Esophagus muscularis mucosa (tissue), 3 donors: Measurements from ENCODE around the gene CIAO1.

ENCODE experiments used
- POLR2A ChIP-seq: fragments of 450-650 bp; IDR thresholded peaks from one replicate; pipeline ENCODE4 v1.6.1; 2017; ENCODE audit warnings: antibody characterized with exemption, moderate library complexity, mild to moderate bottlenecking, low read depth
- TF ChIP-seq, protein P1 (sequence below), 3 experiments: fragments of 200-600 bp in 2 of 3; fragments of 450-650 bp in 1 of 3; sonication (generic) in 2 of 3; IDR thresholded peaks; one replicate each; pipeline ENCODE4 v1.5.1; 2017 to 2019; ENCODE audit warnings: antibody characterized with exemption in 3 of 3, mild to moderate bottlenecking in 2 of 3, moderate library complexity in 1 of 3

DNA sequence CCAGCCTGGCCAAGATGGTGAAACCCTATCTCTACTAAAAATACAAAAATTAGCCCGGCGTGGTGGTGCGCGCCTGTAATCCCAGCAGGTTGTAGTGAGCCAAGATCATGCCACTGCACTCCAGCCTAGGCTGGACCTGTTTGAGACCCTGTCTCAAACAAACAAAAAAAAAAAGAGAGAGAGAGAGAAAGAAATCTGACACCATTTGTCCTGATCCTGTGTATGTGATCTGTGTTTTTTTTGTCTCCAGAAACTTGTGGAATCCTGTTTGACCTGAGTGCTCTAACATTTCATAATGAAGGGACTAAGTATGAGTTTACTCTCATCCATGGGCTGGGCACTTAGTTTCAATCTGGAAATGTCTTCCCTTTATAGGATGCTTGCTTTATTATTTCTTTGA lies 52.7 kb downstream of the CIAO1 start:
- TF ChIP-seq, protein P1, sequence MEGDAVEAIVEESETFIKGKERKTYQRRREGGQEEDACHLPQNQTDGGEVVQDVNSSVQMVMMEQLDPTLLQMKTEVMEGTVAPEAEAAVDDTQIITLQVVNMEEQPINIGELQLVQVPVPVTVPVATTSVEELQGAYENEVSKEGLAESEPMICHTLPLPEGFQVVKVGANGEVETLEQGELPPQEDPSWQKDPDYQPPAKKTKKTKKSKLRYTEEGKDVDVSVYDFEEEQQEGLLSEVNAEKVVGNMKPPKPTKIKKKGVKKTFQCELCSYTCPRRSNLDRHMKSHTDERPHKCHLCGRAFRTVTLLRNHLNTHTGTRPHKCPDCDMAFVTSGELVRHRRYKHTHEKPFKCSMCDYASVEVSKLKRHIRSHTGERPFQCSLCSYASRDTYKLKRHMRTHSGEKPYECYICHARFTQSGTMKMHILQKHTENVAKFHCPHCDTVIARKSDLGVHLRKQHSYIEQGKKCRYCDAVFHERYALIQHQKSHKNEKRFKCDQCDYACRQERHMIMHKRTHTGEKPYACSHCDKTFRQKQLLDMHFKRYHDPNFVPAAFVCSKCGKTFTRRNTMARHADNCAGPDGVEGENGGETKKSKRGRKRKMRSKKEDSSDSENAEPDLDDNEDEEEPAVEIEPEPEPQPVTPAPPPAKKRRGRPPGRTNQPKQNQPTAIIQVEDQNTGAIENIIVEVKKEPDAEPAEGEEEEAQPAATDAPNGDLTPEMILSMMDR (IDR thresholded peaks at IDR 0.05): no peak
- no peak for TF ChIP-seq POLR2A
